HL-60 (cell line): ENCODE data around the gene IVD.

Experiments used
- DNase-seq, 2 experiments: peaks; one replicate each; pipeline ENCODE4 v3.0.0-alpha.2; 2010 to 2020; ENCODE audit warnings: low read depth in 1 of 2, low spot score in 1 of 2
- H3K27ac ChIP-seq: fragments of 250-450 bp; sonication (Bioruptor Pico); replicated peaks from 2 replicates; pipeline ENCODE4 v1.5.1; 2020; ENCODE audit warnings: mild to moderate bottlenecking, moderate library complexity
- H3K27me3 ChIP-seq: fragments of 250-450 bp; sonication (Bioruptor Pico); 2 replicates; pipeline ENCODE4 v1.5.1; 2021; ENCODE audit warnings: mild to moderate bottlenecking, moderate library complexity; ENCODE audit not compliant: insufficient read depth, poor library complexity, severe bottlenecking
- H3K4me3 ChIP-seq: replicated peaks from 2 replicates; pipeline ENCODE4 v1.5.1; 2011; ENCODE audit warnings: mild to moderate bottlenecking, control low read depth, low read length; ENCODE audit not compliant: insufficient read depth
- GABPA ChIP-seq: IDR thresholded peaks from 2 replicates; pipeline ENCODE4 v1.6.1; 2012; ENCODE audit warnings: low read depth
- POLR2AphosphoS5 ChIP-seq: IDR thresholded peaks from 2 replicates; pipeline ENCODE4 v1.6.1; 2012; ENCODE audit warnings: low read depth
- SPI1 ChIP-seq: IDR thresholded peaks from 2 replicates; pipeline ENCODE4 v1.6.1; 2012; ENCODE audit warnings: low read depth, mild to moderate bottlenecking, borderline replicate concordance
- TF ChIP-seq, protein P1 (sequence below): IDR thresholded peaks from 2 replicates; pipeline ENCODE4 v1.6.1; 2012; ENCODE audit warnings: low read depth; ENCODE audit not compliant: insufficient replicate concordance
- TF ChIP-seq, protein P2 (sequence below): IDR thresholded peaks from one replicate; pipeline ENCODE4 v1.5.1; 2011; ENCODE audit warnings: low read length, control low read depth, inconsistent platforms; ENCODE audit not compliant: insufficient read depth

IVD gene

GRCh38 chr15:40461958-40462357 lies 56.4 kb downstream of the IVD start:
- DNase-seq = no peak
- TF ChIP-seq, protein P1, sequence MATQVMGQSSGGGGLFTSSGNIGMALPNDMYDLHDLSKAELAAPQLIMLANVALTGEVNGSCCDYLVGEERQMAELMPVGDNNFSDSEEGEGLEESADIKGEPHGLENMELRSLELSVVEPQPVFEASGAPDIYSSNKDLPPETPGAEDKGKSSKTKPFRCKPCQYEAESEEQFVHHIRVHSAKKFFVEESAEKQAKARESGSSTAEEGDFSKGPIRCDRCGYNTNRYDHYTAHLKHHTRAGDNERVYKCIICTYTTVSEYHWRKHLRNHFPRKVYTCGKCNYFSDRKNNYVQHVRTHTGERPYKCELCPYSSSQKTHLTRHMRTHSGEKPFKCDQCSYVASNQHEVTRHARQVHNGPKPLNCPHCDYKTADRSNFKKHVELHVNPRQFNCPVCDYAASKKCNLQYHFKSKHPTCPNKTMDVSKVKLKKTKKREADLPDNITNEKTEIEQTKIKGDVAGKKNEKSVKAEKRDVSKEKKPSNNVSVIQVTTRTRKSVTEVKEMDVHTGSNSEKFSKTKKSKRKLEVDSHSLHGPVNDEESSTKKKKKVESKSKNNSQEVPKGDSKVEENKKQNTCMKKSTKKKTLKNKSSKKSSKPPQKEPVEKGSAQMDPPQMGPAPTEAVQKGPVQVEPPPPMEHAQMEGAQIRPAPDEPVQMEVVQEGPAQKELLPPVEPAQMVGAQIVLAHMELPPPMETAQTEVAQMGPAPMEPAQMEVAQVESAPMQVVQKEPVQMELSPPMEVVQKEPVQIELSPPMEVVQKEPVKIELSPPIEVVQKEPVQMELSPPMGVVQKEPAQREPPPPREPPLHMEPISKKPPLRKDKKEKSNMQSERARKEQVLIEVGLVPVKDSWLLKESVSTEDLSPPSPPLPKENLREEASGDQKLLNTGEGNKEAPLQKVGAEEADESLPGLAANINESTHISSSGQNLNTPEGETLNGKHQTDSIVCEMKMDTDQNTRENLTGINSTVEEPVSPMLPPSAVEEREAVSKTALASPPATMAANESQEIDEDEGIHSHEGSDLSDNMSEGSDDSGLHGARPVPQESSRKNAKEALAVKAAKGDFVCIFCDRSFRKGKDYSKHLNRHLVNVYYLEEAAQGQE = no peak
- TF ChIP-seq SPI1 (no peak), GABPA (no peak), POLR2AphosphoS5 (no peak)
- TF ChIP-seq, protein P2, sequence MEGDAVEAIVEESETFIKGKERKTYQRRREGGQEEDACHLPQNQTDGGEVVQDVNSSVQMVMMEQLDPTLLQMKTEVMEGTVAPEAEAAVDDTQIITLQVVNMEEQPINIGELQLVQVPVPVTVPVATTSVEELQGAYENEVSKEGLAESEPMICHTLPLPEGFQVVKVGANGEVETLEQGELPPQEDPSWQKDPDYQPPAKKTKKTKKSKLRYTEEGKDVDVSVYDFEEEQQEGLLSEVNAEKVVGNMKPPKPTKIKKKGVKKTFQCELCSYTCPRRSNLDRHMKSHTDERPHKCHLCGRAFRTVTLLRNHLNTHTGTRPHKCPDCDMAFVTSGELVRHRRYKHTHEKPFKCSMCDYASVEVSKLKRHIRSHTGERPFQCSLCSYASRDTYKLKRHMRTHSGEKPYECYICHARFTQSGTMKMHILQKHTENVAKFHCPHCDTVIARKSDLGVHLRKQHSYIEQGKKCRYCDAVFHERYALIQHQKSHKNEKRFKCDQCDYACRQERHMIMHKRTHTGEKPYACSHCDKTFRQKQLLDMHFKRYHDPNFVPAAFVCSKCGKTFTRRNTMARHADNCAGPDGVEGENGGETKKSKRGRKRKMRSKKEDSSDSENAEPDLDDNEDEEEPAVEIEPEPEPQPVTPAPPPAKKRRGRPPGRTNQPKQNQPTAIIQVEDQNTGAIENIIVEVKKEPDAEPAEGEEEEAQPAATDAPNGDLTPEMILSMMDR = no peak
- H3K4me3 ChIP-seq = no peak overlapping the region
- H3K27ac ChIP-seq = no peak overlapping the region
- H3K27me3 ChIP-seq = no peaks in the 10 kb centered on the region

GRCh38 chr15:40463279-40463678 lies 57.7 kb downstream of the IVD start:
- TF ChIP-seq SPI1 (no peak), GABPA (no peak), POLR2AphosphoS5 (no peak)
- TF ChIP-seq, protein P2 = no peak
- TF ChIP-seq, protein P1 = no peak
- Histone ChIP-seq H3K27ac (no peak overlapping the region), H3K27me3 (no peaks in the 10 kb centered on the region), H3K4me3 (no peak overlapping the region)
- no peak for DNase-seq

DNA sequence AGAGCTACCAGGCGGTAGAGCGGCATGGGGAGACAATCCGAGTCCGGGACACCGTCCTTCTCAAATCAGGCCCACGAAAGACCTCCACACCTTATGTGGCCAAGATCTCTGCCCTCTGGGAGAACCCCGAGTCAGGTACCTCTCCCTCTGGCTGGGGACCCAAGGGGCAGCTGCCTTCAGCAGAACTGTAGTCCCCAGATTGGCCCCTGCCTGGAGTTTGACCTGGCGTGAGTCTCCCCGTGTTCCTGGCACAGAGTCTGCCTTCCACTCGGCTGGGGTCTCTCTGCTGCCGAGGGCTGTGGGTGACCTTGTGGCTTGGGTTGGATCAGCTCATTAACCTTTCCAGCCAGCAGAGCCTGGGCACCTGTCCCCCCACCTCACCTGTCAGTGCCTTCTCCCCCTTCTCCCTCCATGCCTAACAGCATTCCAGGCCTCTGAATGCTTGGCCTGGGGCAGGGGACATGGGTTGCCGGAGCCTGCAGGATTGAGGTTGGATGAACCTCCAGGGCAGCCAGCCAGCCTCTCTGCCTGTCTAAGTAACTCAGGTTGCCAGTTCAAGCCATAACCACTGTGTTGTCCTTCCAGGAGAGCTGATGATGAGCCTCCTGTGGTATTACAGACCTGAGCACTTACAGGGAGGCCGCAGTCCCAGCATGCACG lies 58.4 kb downstream of the IVD start:
- no peak for DNase-seq
- H3K27ac ChIP-seq = no peak overlapping the region
- H3K4me3 ChIP-seq = no peak overlapping the region
- H3K27me3 ChIP-seq = no peaks in the 10 kb centered on the region
- TF ChIP-seq POLR2AphosphoS5 (no peak), GABPA (no peak), SPI1 (no peak)
- TF ChIP-seq, protein P1 = no peak
- TF ChIP-seq, protein P2 = no peak
